Measurements from ENCODE around the gene SDCBP2. TPM values are rescaled to one million over a fixed set of nuclear protein-coding genes. Genes with fewer than 3 reads are reported as not detected.

Gene SDCBP2
- total RNA-seq, 1 donor from 2014 or later: 4.1 TPM

DNA sequence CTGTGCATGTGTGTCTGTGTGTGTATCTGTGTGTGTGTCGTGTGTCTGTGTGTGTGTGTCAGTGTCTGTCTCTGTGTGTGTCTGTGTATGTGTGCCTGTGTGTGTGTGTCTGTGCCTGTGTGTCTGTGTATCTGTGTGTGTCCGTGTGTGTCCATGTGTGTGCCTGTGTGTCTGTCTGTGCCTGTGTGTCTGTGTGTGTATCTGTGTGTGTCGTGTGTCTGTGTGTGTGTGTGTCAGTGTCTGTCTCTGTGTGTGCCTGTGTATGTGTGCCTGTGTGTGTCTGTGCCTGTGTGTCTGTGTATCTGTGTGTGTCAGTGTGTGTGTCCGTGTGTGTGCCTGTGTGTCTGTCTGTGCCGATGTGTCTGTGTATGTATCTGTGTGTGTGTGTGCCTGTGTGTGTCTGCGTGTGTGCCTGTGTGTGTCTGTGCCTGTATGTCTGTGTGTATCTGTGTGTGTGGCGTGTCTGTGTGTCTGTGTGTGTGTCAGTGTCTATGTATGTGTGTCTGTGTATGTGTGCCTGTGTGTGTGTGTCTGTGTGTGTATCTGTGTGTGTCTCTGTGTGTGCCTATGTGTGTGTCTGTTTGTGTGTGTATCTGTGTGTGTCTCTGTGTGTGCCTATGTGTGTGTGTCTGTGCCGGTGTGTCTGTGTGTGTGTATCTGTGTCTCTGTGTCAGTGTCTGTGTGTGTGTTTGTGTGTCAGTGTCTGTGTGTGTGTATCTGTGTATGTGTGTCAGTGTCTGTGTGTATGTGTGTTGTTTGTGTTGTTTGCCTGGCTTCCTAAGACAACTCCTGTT, 51.2 kb downstream of the SDCBP2 start:
- intact Hi-C loops (cut with micrococcal nuclease): no loop called here
- no peaks in the 10 kb centered on the region for H3K4me1 Mint-ChIP-seq (ENCODE audit: low read depth)
- H3K36me3 Mint-ChIP-seq (ENCODE audit: low read depth): no peaks in the 10 kb centered on the region
- H3K9me3 Mint-ChIP-seq: no peaks in the 10 kb centered on the region
- no peaks in the 10 kb centered on the region for H3K27me3 Mint-ChIP-seq (ENCODE audit: low read depth)
- H3K4me3 Mint-ChIP-seq (ENCODE audit: low read depth): no peak overlapping the region
- no peak for DNase-seq (ENCODE audit: low spot score)
- no peak overlapping the region for H3K27ac Mint-ChIP-seq

DNA sequence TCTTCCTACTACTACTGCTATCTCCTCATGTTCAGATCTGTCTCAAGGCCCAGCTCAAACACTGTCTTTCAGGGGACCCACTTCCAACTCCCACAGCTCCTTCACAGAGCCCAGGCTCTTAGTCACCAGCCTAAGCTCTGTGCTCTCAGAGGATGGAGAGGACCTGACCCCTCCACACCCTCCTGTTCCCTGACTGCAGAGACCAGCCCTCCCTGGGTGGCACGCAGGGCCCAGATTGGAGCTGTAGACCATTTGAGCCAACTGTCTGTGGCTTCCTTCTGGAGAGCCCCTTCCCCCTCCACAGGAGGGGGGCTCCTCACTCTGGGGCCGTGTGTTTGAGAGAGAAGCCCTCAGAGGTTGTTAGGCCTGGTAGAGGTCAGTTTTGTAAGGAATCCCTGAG, 53.0 kb downstream of the SDCBP2 start:
- no peaks in the 10 kb centered on the region for H3K9me3 Mint-ChIP-seq
- no peaks in the 10 kb centered on the region for H3K27me3 Mint-ChIP-seq (ENCODE audit: low read depth)
- DNase-seq (ENCODE audit: low spot score): no peak
- H3K4me1 Mint-ChIP-seq (ENCODE audit: low read depth): no peaks in the 10 kb centered on the region
- H3K4me3 Mint-ChIP-seq (ENCODE audit: low read depth): no peak overlapping the region
- H3K36me3 Mint-ChIP-seq (ENCODE audit: low read depth): no peaks in the 10 kb centered on the region
- no peak overlapping the region for H3K27ac Mint-ChIP-seq
- intact Hi-C loops (cut with micrococcal nuclease): no loop called here

DNA sequence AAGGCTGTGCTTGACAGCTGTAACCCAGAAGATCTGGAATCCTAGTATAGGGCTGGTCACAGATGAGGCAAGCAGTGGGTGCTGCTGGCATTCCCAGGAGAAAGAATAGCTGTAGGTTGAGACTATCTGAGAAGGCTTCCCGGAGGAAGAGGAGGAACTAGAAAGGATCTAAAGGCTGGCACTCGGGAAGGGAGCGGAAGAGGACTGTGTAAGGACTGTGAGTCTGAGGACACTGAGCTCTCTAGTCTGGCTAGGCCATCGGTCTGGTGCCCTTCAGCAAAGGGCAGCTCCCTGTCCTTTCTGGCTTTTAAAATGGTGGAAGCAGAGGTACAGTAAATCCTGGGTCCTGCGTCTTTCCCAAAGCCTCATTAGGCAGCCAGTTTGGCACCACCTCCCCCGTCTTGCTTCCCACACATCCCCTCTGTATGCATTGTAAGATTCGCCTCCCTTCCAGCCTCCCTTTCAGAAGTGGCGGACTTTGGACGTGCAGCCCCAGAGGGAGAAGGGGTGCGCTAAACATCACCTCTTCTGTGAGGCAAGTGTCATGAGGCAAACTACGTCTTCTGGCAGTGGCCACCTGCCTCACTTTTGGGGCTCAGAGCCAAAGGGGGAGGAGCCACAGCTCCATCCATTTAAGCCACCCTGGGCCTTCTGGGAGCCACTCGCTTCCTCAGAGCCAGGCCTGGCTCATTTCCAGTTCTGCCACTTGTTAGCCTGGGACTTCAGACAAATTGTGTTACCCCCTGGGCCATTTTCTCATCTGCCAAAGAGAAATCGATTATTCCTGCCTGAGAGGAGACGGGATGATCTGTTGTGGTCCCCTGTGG, 54.2 kb downstream of the SDCBP2 start:
- Mint-ChIP-seq H3K4me3 (ENCODE audit: low read depth) (no peak overlapping the region), H3K27me3 (ENCODE audit: low read depth) (no peaks in the 10 kb centered on the region), H3K9me3 (no peaks in the 10 kb centered on the region), H3K36me3 (ENCODE audit: low read depth) (no peaks in the 10 kb centered on the region), H3K27ac (no peak overlapping the region), H3K4me1 (ENCODE audit: low read depth) (no peaks in the 10 kb centered on the region)
- no peak for DNase-seq (ENCODE audit: low spot score)
- intact Hi-C loops (cut with micrococcal nuclease): no loop called here

DNA sequence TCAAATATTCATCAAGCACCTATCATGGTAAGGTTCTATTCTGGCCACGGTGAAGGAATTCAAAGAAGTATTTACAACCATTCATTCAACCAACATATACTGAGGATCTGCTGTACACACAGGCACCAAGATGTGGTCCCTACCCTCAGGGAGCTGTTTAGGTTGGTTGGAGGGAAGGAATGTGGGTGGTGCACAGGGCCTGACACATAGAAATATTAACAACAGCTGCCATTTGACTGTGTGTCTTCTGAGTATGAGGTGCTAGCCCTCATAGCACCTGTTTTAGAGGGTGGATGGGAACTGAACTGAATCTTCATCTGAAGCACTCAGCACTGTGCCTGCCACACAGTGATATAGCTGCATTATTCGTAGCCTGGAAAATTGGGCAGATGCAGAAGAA, 55.6 kb downstream of the SDCBP2 start:
- no peak for DNase-seq (ENCODE audit: low spot score)
- intact Hi-C loops (cut with micrococcal nuclease): no loop called here
- Mint-ChIP-seq H3K4me1 (ENCODE audit: low read depth) (peaks cover 2% of the 10 kb centered on the region), H3K27me3 (ENCODE audit: low read depth) (no peaks in the 10 kb centered on the region), H3K9me3 (no peaks in the 10 kb centered on the region), H3K36me3 (ENCODE audit: low read depth) (peaks cover 4% of the 10 kb centered on the region), H3K4me3 (ENCODE audit: low read depth) (no peak overlapping the region), H3K27ac (no peak overlapping the region)

DNA sequence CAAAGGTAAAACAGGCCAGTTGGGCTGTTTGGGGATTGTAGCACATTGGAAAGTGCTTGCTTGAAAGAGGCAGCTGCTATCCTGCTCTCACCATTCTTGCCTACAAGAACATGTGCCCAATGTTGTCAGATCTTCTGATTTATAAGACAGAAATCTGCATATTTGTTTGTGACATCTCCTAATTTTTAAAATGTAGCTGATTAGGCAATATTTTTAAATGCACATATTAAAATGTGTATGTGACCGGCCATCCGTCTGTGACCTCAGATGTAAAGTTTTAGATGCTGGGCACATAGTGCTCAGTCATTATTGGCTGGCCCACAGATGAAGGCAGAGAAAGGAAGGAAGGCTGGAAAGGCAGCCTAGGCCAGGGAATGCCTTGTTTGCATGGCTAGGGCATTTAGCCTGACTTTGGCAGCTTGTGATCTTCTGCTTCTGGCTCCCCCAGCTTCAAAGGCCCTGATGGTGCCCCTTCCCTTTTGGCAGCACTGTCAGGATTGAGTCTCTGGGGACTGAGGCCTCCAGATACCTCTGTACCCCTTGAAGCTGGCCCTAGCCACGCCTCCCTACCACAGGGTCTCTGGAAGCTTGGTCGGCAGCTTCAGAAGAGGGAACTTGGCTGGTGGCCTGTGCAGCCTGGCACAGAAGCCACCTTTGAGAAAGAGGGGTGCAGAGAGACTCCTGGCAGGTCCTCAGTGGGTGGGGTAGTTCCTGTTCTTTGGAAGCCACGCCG, 56.4 kb downstream of the SDCBP2 start:
- H3K4me3 Mint-ChIP-seq (ENCODE audit: low read depth): no peak overlapping the region
- H3K27ac Mint-ChIP-seq: no peak overlapping the region
- H3K9me3 Mint-ChIP-seq: no peaks in the 10 kb centered on the region
- peaks cover 6% of the 10 kb centered on the region for H3K4me1 Mint-ChIP-seq (ENCODE audit: low read depth)
- no peak for DNase-seq (ENCODE audit: low spot score)
- H3K27me3 Mint-ChIP-seq (ENCODE audit: low read depth): no peaks in the 10 kb centered on the region
- intact Hi-C loops (cut with micrococcal nuclease): no loop called here
- H3K36me3 Mint-ChIP-seq (ENCODE audit: low read depth): peaks cover 4% of the 10 kb centered on the region

DNA sequence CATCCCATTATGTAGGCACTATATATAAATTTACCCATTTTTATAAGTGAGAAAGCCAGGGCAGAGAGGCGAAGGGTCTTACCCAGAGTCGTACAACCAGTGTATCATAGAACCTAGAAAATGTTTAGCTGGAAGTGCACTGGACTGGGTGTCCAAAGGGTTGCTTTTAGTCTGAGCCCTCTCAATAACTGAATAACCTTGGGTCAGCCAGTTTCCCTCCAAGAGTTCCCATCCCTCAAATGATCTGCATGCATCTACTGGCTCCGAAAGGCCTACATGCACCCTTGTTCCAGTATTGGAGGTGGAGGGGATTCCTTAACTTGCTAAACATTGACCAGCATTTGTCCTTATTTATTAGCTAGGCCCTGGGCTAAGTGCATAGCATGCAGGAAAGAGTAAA, 59.1 kb downstream of the SDCBP2 start:
- H3K36me3 Mint-ChIP-seq (ENCODE audit: low read depth): peaks cover 4% of the 10 kb centered on the region
- H3K27me3 Mint-ChIP-seq (ENCODE audit: low read depth): no peaks in the 10 kb centered on the region
- no peaks in the 10 kb centered on the region for H3K9me3 Mint-ChIP-seq
- intact Hi-C loops (cut with micrococcal nuclease): loop anchor here (5.0 kb wide), 1 partner anchor 43 kb away; the partner anchor contains the start of gene RAD21L1
- no peak overlapping the region for H3K27ac Mint-ChIP-seq
- no peak for DNase-seq (ENCODE audit: low spot score)
- H3K4me3 Mint-ChIP-seq (ENCODE audit: low read depth): no peak overlapping the region
- H3K4me1 Mint-ChIP-seq (ENCODE audit: low read depth): peaks cover 23% of the 10 kb centered on the region

DNA sequence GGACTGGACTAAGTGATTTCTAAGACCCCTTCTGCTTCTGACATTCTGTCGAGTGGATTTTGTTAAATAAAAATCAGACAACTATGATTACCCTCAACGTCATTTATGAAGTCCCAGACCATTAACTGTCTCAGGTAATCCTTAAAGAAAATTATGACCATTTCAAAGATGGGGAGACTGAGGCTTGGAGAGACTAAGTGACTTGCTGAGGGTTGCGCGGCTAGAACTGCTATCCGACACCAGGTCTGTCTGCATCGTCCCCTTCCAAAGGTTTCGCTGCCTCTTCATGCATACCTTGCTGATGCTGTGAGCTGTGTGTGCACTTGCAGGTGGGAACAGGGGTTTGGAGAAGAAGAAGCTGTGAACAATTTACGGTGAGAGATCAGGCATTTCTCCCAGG, 59.7 kb downstream of the SDCBP2 start:
- Mint-ChIP-seq H3K4me3 (ENCODE audit: low read depth) (no peak overlapping the region), H3K4me1 (ENCODE audit: low read depth) (peaks cover 25% of the 10 kb centered on the region), H3K9me3 (no peaks in the 10 kb centered on the region), H3K27ac (no peak overlapping the region), H3K36me3 (ENCODE audit: low read depth) (peaks cover 4% of the 10 kb centered on the region), H3K27me3 (ENCODE audit: low read depth) (no peaks in the 10 kb centered on the region)
- intact Hi-C loops (cut with micrococcal nuclease): loop anchor here (5.0 kb wide), 1 partner anchor 42 kb away; the partner anchor contains the start of gene RAD21L1
- DNase-seq (ENCODE audit: low spot score): no peak

DNA sequence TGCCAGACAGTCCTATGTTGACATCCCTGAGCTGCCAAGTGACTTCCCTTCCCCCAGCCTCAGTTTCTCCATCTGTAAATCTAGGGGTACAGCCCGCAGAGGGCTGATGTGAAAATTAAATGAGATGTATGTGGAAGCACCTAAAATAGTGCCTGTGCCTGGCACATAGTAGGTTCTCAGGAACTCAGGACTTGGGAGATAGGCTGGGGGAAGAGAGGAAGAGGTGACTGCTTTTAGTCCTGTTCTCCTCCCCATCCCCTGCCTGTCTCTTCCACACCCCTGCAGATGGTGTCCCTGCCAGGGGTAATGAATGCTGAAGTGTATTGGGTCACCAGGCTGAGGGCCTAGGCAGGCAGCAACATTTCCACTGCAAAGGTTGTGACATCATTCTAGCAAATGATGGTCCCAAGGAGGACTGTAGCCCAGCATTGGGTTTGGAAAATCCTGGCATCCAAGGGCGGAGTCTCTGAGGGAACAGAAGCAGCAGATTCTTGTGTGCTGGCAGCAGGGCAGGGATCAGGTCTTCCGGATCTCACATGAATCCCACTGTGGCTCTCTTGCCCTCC, 61.0 kb downstream of the SDCBP2 start:
- Mint-ChIP-seq H3K9me3 (peaks cover 5% of the 10 kb centered on the region), H3K4me3 (ENCODE audit: low read depth) (peak overlapping the region; percentile 37), H3K27ac (no peak overlapping the region), H3K27me3 (ENCODE audit: low read depth) (no peaks in the 10 kb centered on the region), H3K4me1 (ENCODE audit: low read depth) (peaks cover 25% of the 10 kb centered on the region), H3K36me3 (ENCODE audit: low read depth) (peaks cover 8% of the 10 kb centered on the region)
- intact Hi-C loops (cut with micrococcal nuclease): loop anchor here (5.0 kb wide), 1 partner anchor 41 kb away; the partner anchor contains the start of gene RAD21L1
- no peak for DNase-seq (ENCODE audit: low spot score)

DNA sequence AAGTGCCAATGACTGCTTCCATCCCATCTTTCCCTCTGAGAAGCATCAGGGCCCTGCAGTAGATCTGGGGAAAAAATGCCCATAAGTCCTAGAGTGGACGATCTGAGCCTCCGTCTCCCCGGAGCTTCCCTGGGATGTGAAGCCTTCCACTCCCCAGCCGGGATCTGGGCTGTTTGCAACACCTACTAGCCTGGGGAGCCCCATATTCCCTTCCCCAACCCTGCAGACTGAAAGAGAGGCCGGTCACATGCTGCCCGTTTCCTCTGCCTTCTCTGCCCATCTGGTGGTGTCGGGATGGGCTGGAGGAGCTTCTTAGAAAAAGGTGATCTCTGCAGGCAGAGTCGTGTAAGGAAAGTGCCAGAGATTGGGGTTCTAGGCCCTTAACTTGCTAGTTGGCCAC, 61.8 kb downstream of the SDCBP2 start:
- Mint-ChIP-seq H3K27me3 (ENCODE audit: low read depth) (peaks cover 2% of the 10 kb centered on the region), H3K36me3 (ENCODE audit: low read depth) (peaks cover 12% of the 10 kb centered on the region), H3K9me3 (peaks cover 10% of the 10 kb centered on the region), H3K4me1 (ENCODE audit: low read depth) (peaks cover 25% of the 10 kb centered on the region), H3K4me3 (ENCODE audit: low read depth) (peak overlapping the region; percentile 75), H3K27ac (no peak overlapping the region)
- no peak for DNase-seq (ENCODE audit: low spot score)
- intact Hi-C loops (cut with micrococcal nuclease): loop anchor here (5.0 kb wide), 1 partner anchor 40 kb away; the partner anchor contains the start of gene RAD21L1

DNA sequence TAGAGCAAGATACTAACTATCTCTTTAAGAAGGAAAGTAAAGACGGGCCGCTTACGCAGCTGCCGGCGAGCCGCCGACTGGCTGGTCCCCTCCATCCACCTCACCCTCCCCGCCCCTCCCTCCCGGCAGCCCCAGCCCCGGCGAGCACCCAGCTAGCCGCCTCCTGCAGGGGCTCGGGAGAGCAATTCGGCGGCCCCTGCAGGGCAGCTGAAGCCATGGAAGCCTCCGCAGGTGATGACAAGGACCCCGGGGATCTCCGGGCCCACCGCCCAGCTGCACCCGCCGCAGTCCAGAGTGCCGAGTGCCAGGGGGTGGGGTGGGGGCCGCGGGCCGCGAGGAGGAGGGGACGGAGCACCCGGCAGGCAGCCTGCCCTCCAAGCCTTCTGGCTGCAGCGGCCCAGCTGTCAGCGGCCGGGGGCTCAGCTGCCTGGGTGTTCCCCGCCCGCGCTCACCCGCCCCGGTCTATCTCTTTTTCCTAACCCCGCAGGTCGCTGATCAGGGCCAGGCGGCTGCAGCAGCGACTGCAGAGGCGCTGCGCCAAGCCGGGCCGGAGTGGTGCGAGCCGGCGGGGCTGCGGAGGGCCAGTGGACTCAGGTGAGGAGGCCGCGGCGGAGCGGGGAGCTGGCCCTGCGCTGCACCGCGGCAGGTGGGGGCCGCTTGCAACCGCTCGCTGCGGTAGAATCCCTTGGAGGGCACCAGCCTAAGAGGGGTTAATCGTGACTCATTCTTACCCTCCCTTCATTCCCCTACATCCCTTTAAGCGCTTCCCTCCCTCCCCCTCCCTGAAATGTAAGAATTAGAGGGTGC, 62.6 kb downstream of the SDCBP2 start, which contains the start of gene SNPH:
Gene SNPH (plus strand): TSS at position 128 of the 807 bp plus-strand sequence. CDS start 29,946 bp downstream, outside the sequence.
- Mint-ChIP-seq H3K4me3 (ENCODE audit: low read depth) (peak within 1 kb of the TSS; percentile 84), H3K27ac (peak within 1 kb of the TSS; percentile 76), H3K36me3 (ENCODE audit: low read depth) (peaks cover 13% of the 10 kb centered on the region), H3K4me1 (ENCODE audit: low read depth) (peaks cover 25% of the 10 kb centered on the region), H3K9me3 (peaks cover 11% of the 10 kb centered on the region), H3K27me3 (ENCODE audit: low read depth) (peaks cover 3% of the 10 kb centered on the region)
- intact Hi-C loops (cut with micrococcal nuclease): loop anchor here (1.0 to 5.0 kb wide), 2 partner anchors 21 to 39 kb away; partner anchors contain the start of gene RAD21L1
- DNase-seq (ENCODE audit: low spot score): peak; percentile 62

DNA sequence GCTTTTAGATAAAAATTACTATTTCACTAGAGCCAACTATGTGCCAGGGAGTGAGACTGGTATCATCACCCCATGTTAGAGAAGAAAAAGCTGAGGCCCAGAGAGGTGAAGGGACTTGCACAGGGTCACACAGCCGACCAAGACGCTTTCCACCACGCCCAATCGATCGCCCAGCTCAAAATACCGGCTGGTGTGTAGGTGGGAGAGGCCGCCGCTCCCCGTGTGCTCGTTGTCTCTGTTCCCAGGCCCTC, 63.1 kb downstream of the SDCBP2 start:
- Mint-ChIP-seq H3K27ac (peak overlapping the region; percentile 76), H3K27me3 (ENCODE audit: low read depth) (peaks cover 3% of the 10 kb centered on the region), H3K9me3 (peaks cover 11% of the 10 kb centered on the region), H3K4me3 (ENCODE audit: low read depth) (peak overlapping the region; percentile 84), H3K4me1 (ENCODE audit: low read depth) (peaks cover 25% of the 10 kb centered on the region), H3K36me3 (ENCODE audit: low read depth) (peaks cover 13% of the 10 kb centered on the region)
- no peak for DNase-seq (ENCODE audit: low spot score)
- intact Hi-C loops (cut with micrococcal nuclease): loop anchor here (1.0 to 5.0 kb wide), 2 partner anchors 21 to 39 kb away; partner anchors contain the start of gene RAD21L1
